NCI-H526 (cell line): ENCODE data around the gene SH3GL3.

Source experiments
- DNase-seq, 2 experiments: peaks; one replicate each; lab custom pipeline; 2025; lab: John Stamatoyannopoulos, UW

The SH3GL3 gene

DNA sequence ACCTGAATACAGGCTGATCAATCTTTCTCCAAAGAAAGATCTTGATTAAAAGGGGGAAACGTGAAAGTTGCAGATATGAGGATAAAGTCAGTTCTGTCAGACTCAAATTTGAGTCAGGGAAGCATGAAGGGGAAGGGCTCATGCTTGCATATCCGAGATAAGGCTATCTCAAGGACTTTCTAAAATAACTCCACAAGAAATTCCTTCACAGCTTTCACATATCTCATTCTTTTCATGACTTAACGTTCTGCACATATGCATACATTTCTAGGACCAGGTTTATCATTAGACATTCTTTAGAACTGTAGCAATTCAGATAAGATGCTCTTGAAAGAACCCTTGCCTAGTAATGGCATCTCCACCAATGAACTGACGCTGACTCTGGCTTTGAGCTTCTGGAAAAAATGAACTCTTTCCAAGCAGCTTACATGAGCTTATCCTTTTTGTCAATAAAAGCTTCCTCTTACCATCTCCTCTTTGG lies 15.9 kb downstream of the SH3GL3 start:
- no peak for DNase-seq

DNA sequence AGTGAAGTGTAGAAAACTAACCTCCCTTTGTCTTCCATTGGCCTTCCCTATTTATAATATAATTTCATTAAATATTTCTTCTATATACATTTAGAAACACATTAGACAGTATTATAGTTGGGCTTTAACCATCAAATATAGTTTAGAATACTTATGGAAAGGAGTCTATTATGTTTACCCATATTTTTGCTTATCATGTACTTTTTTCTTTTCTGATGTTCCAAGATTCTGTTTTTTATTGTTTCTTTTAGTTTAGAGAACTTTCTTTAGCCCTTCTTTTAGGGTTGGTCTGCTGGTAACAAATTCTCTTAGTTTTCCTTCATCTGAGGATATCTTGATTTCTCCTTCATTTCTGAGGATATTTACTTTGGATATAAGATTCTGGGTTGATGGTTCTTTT lies 23.7 kb downstream of the SH3GL3 start:
- DNase-seq = no peak

- DNase-seq = no peak
Observed at GRCh38 chr15:83471307-83471866, 24.2 kb downstream of the SH3GL3 start.

GRCh38 chr15:83472151-83472550 lies 25.0 kb downstream of the SH3GL3 start:
- no peak for DNase-seq

- DNase-seq = no peak
Observed at GRCh38 chr15:83472797-83473196, 25.7 kb downstream of the SH3GL3 start.

- DNase-seq = no peak
Observed at GRCh38 chr15:83474578-83474977, 27.4 kb downstream of the SH3GL3 start.

DNA sequence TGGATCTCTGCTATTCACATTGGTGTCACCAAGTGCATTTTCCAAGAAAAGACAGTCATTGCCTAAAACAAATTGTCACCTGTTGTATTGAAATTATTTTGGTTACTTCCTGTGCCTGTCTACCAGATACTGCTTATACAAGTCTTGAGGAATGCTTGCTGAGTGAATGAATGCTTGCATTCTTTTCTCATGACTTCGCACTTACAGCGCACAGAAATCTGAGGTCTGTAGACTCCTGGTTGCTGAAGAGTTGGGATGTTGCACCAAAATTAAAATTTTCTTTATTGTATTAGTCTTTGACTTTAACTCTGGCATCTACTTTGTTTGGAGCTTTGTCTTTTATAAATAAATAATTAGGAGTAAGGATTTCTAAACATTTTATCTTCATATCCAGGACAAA lies 28.4 kb downstream of the SH3GL3 start:
- DNase-seq = no peak

GRCh38 chr15:83476066-83476465 lies 28.9 kb downstream of the SH3GL3 start:
- no peak for DNase-seq

GRCh38 chr15:83476708-83477107 lies 29.6 kb downstream of the SH3GL3 start:
- DNase-seq = no peak

DNA sequence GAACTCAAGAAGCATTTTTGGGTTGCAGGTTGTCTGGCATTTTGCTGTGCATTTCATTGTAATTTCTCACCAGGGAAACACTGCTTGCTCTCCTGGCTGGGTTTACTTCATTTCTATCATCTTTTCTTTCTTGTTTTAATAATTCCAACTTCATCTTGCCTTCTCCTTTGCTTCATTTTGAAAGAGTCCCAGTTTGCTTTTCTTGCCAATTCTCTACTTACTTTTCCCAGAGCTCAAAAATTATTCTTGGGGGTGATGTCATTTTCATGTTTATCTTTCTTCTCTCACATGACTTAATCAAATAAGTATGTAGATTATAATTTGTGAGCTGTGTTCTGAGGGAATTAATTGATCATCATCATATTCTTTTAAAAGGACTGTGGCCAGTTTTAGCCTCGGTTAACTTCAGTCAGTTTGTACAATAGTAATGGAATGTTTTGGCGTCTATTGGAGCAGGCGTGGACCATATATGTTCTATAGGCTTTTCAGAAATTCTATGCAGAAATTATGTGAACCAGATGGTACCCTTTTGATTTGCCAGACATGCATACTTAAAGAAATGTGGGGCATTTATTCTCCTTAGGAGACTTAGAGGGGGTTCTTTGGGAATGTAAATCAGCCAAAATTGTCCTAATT lies 30.1 kb downstream of the SH3GL3 start:
- DNase-seq = no peak

GRCh38 chr15:83477808-83478537 lies 30.8 kb downstream of the SH3GL3 start:
- no peak for DNase-seq

GRCh38 chr15:83483612-83484011 lies 36.5 kb downstream of the SH3GL3 start:
- DNase-seq = no peak

GRCh38 chr15:83484636-83485035 lies 37.5 kb downstream of the SH3GL3 start:
- DNase-seq = no peak

DNA sequence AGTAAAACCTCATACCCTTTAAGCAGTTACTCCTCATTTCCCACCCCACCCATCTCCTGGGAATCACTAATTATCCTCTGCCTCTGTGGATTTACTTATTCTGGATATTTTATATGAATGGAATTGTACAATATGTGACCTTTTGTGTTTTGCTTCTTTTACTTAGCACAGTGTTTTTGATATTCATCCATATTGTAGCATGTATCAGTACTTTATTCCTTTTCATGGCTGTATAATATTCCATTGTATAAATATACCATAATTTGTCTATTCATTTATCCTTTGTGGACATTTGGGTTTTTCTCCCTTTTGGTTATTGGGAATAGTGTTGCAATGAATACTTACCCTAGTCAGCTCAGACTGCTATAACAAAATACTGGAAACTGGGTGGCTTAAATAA lies 39.2 kb downstream of the SH3GL3 start:
- no peak for DNase-seq

DNA sequence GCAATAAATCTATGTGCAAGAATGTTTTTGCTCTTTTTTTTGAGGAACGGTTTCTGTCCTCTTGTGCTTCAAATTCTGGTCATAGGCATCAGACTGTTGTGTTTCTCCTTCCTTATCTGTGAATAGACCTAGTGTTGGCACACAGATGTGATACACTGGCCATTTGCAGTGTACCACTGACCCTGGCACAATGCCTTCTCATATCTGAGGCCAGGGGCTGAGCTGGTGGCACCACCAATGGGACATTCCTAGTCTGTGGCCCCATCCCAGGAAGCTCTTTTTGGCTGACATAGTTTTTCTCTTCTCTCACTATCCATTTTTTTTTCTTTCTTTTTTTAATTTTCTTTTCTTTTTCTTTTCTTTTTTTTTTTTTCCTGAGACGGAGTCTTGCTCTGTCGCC lies 40.4 kb downstream of the SH3GL3 start:
- DNase-seq = no peak

GRCh38 chr15:83489690-83490089 lies 42.5 kb downstream of the SH3GL3 start:
- no peak for DNase-seq

DNA sequence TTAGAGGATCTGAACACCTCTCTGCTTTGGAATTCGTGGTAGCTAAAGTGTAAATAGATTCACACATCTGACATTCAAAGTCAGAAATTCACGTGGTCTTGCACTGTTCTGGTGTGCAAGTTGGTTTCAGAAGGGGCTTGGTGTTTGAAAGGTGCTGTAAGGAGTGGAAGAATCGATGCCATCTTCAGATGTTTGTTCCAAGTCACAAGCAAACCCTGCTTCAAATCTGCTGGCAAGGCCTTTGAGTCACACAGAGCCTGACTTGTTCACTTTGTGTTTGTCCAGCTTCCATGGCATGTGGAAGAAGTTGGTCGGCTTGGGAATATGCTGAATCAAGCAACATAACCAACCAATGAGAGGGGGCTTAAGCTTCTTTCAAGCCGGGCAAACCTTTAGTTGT lies 44.3 kb downstream of the SH3GL3 start:
- DNase-seq = no peak

- no peak for DNase-seq
Observed at GRCh38 chr15:83496766-83497165, 49.6 kb downstream of the SH3GL3 start.

- no peak for DNase-seq
Observed at GRCh38 chr15:83498374-83498773, 51.2 kb downstream of the SH3GL3 start.

DNA sequence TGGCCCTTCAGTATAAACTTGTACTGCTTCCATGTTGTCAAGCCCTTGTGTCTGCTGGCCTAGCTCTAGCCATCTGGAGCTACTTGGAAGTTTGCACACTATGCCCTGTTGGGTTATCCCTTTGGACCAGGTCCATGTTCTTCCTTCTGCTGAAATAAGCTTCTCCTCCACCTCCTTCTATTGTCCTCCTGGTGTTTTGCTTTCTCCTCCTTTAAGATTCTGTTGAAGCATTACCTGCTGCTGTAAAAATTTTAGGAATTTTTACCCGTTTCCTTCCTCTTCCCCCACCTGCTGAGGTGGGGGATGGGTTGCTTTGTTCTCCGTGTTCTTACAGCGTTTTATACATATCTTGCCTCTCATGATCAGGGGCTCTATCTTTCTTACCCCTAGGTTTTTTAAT lies 51.7 kb downstream of the SH3GL3 start:
- DNase-seq = no peak

GRCh38 chr15:83499476-83499875 lies 52.3 kb downstream of the SH3GL3 start:
- DNase-seq = no peak

- DNase-seq = no peak
Observed at GRCh38 chr15:83503595-83504364, 56.6 kb downstream of the SH3GL3 start.

DNA sequence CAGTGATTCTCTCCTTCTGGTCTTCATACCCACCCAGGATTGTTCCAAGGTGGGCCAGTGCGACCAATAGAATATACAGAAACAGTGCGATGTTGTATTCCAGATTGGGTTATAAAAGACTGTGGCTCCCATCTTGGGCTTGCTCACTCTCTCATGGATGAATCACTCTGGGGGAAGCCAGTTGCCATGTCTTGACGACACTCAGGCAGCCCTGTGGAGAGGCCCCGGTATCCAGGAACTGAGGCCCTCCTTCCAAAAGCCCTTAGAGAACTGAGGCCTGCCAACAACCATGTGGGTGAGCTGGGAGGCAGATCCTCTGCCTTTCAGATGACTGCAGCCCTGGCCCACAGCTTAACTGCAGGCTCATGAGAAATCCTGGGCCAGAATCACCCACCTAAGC lies 57.2 kb downstream of the SH3GL3 start:
- no peak for DNase-seq
